Measurements from ENCODE around the gene TMEM163.

TMEM163 gene

GRCh38 chr2:134501476-134502091, 217.2 kb downstream of the TMEM163 start (continued):
- TF ChIP-seq, protein P1, sequence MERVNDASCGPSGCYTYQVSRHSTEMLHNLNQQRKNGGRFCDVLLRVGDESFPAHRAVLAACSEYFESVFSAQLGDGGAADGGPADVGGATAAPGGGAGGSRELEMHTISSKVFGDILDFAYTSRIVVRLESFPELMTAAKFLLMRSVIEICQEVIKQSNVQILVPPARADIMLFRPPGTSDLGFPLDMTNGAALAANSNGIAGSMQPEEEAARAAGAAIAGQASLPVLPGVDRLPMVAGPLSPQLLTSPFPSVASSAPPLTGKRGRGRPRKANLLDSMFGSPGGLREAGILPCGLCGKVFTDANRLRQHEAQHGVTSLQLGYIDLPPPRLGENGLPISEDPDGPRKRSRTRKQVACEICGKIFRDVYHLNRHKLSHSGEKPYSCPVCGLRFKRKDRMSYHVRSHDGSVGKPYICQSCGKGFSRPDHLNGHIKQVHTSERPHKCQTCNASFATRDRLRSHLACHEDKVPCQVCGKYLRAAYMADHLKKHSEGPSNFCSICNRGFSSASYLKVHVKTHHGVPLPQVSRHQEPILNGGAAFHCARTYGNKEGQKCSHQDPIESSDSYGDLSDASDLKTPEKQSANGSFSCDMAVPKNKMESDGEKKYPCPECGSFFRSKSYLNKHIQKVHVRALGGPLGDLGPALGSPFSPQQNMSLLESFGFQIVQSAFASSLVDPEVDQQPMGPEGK (tag by site-specific recombination; IDR thresholded peaks at IDR 0.05) = no peak
- no peak for TF ChIP-seq ZNF133 (tag by site-specific recombination; IDR thresholded peaks at IDR 0.05)
- no peak for TF ChIP-seq ZNF792 (tag by site-specific recombination; IDR thresholded peaks at IDR 0.05)
- TF ChIP-seq SCRT2 (tag by site-specific recombination; IDR thresholded peaks at IDR 0.05) = no peak

DNA sequence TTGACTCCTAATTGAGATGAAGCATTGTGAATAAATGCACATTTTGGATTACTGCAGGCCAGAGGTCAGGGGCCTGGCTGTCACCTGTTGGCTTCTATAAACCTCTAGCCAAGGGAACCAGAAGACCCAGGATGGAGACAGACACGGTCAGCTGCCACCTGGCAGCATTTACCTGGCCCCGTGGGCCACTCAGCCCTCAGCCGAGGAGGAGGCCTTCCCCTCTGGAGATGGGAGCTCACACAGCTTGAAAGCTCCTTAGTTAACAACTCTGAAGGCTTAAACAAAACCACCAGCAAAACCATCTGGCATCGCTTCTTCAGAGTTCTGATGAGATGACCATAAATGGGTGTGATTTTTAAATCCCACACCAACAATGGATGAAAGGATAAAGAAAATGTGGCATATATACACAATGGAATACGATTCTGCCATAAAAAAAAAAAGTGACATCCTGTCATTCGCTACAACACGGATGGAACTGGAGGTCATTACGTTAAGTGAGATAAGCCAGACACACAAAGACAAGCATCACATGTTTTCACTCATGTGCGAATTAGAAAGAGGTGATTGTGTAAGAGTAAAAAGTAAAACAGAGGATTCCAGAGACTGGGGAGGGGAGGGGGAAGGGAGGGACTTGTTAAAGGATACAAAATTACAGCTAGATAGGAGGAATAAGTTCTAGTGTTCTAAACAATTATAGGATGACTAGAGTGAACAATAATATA, 218.4 kb downstream of the TMEM163 start:
- no peaks in the 10 kb centered on the region for H3K36me3 ChIP-seq (ENCODE audit: control insufficient read depth in 2 of 2, insufficient read depth in 1 of 2, low read length in 2 of 2)
- CTCF ChIA-PET = no interaction called here
- H3K4me1 ChIP-seq (ENCODE audit: control insufficient read depth, insufficient read depth, low read length) = no peaks in the 10 kb centered on the region
- no peak overlapping the region for H3K27ac ChIP-seq (ENCODE audit: extremely low read depth, low read depth, low read length)
- TF ChIP-seq, protein P2, sequence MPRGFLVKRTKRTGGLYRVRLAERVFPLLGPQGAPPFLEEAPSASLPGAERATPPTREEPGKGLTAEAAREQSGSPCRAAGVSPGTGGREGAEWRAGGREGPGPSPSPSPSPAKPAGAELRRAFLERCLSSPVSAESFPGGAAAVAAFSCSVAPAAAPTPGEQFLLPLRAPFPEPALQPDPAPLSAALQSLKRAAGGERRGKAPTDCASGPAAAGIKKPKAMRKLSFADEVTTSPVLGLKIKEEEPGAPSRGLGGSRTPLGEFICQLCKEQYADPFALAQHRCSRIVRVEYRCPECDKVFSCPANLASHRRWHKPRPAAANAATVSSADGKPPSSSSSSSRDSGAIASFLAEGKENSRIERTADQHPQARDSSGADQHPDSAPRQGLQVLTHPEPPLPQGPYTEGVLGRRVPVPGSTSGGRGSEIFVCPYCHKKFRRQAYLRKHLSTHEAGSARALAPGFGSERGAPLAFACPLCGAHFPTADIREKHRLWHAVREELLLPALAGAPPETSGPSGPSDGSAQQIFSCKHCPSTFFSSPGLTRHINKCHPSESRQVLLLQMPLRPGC (tag by site-specific recombination; IDR thresholded peaks at IDR 0.05) = no peak
- TF ChIP-seq, protein P3, sequence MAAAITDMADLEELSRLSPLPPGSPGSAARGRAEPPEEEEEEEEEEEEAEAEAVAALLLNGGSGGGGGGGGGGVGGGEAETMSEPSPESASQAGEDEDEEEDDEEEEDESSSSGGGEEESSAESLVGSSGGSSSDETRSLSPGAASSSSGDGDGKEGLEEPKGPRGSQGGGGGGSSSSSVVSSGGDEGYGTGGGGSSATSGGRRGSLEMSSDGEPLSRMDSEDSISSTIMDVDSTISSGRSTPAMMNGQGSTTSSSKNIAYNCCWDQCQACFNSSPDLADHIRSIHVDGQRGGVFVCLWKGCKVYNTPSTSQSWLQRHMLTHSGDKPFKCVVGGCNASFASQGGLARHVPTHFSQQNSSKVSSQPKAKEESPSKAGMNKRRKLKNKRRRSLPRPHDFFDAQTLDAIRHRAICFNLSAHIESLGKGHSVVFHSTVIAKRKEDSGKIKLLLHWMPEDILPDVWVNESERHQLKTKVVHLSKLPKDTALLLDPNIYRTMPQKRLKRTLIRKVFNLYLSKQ (tag by site-specific recombination; IDR thresholded peaks at IDR 0.05; ENCODE audit: borderline replicate concordance) = no peak
- TF ChIP-seq, protein P4, sequence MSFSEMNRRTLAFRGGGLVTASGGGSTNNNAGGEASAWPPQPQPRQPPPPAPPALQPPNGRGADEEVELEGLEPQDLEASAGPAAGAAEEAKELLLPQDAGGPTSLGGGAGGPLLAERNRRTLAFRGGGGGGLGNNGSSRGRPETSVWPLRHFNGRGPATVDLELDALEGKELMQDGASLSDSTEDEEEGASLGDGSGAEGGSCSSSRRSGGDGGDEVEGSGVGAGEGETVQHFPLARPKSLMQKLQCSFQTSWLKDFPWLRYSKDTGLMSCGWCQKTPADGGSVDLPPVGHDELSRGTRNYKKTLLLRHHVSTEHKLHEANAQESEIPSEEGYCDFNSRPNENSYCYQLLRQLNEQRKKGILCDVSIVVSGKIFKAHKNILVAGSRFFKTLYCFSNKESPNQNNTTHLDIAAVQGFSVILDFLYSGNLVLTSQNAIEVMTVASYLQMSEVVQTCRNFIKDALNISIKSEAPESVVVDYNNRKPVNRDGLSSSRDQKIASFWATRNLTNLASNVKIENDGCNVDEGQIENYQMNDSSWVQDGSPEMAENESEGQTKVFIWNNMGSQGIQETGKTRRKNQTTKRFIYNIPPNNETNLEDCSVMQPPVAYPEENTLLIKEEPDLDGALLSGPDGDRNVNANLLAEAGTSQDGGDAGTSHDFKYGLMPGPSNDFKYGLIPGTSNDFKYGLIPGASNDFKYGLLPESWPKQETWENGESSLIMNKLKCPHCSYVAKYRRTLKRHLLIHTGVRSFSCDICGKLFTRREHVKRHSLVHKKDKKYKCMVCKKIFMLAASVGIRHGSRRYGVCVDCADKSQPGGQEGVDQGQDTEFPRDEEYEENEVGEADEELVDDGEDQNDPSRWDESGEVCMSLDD (tag by site-specific recombination; IDR thresholded peaks at IDR 0.05) = no peak
- TF ChIP-seq ZNF776 (tag by site-specific recombination; IDR thresholded peaks at IDR 0.05; ENCODE audit: borderline replicate concordance) (no peak), ZNF426 (tag by site-specific recombination; IDR thresholded peaks at IDR 0.05) (no peak), SP7 (tag by site-specific recombination; IDR thresholded peaks at IDR 0.05) (no peak), ZNF610 (tag by site-specific recombination; IDR thresholded peaks at IDR 0.05; ENCODE audit: borderline replicate concordance) (no peak), ZNF10 (tag by site-specific recombination; IDR thresholded peaks at IDR 0.05) (no peak), ZNF561 (tag by site-specific recombination; IDR thresholded peaks at IDR 0.05; ENCODE audit: borderline replicate concordance) (no peak), ZNF513 (tag by site-specific recombination; IDR thresholded peaks at IDR 0.05) (no peak), ZNF23 (tag by site-specific recombination; IDR thresholded peaks at IDR 0.05; ENCODE audit: borderline replicate concordance) (no peak), ZNF692 (tag by site-specific recombination; IDR thresholded peaks at IDR 0.05) (no peak), ZNF16 (tag by site-specific recombination; IDR thresholded peaks at IDR 0.05; ENCODE audit: low read depth) (no peak), ZNF133 (tag by site-specific recombination; IDR thresholded peaks at IDR 0.05) (no peak), ZBTB20 (tag by site-specific recombination; IDR thresholded peaks at IDR 0.05) (no peak), ZNF324 (tag by site-specific recombination; IDR thresholded peaks at IDR 0.05) (no peak)
- TF ChIP-seq, protein P5, sequence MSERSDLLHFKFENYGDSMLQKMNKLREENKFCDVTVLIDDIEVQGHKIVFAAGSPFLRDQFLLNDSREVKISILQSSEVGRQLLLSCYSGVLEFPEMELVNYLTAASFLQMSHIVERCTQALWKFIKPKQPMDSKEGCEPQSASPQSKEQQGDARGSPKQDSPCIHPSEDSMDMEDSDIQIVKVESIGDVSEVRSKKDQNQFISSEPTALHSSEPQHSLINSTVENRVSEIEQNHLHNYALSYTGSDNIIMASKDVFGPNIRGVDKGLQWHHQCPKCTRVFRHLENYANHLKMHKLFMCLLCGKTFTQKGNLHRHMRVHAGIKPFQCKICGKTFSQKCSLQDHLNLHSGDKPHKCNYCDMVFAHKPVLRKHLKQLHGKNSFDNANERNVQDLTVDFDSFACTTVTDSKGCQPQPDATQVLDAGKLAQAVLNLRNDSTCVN (tag by site-specific recombination; optimal IDR thresholded peaks at IDR 0.05) = no peak
- POLR2A ChIA-PET = no interaction called here
- H3K4me3 ChIP-seq (ENCODE audit: low read depth, low read length) = no peak overlapping the region
- no peaks in the 10 kb centered on the region for H3K9me3 ChIP-seq (ENCODE audit: control insufficient read depth, insufficient read depth, low read depth, low read length)
